ENCODE data around the gene BMP4. TPM values are rescaled to one million over a fixed set of nuclear protein-coding genes. Genes with fewer than 3 reads are reported as not detected.

BMP4 gene
- total and polyA plus RNA-seq, 2 donors (not counting 3 experiments of a cell fraction or from before 2014, with no cell fraction given): 238 to 311 TPM

GRCh38 chr14:53915364-53916014 lies 41.1 kb downstream of the BMP4 start:
- intact Hi-C loops (cut with micrococcal nuclease) (no loop called here), dilution Hi-C loops (cut with MboI; ENCODE audit: extremely low pct_ligation_motif_present, low sequenced_read_pairs) (no loop called here)
- no peak overlapping the region for H3K27ac ChIP-seq (ENCODE audit: insufficient read depth, low read depth, low read length)
- H4K20me1 ChIP-seq (replicated peaks; ENCODE audit: control insufficient read depth, extremely low read depth, insufficient read depth, low read length): no peaks in the 10 kb centered on the region
- ChIA-PET POLR2A (no interaction called here), CTCF (no interaction called here)
- H2AFZ ChIP-seq (ENCODE audit: low read depth, low read length): no peak overlapping the region
- H3K9ac ChIP-seq (replicated peaks; ENCODE audit: extremely low read depth, insufficient read depth, low read length): no peak overlapping the region
- TF ChIP-seq CTCF (IDR thresholded peaks at IDR 0.05; ENCODE audit: extremely low read depth in 1 of 2, insufficient read depth in 1 of 2, low read depth in 1 of 2, low read length in 2 of 2): no peak
- TF ChIP-seq EZH2 (IDR thresholded peaks at IDR 0.05; ENCODE audit: borderline replicate concordance, low read depth, low read length, severe bottlenecking): no peak
- TF ChIP-seq POLR2A (IDR thresholded peaks at IDR 0.05; ENCODE audit: low read depth, low read length): no peak
- TF ChIP-seq MAX (IDR thresholded peaks at IDR 0.05; ENCODE audit: insufficient read depth, insufficient read length): no peak
- no peak for TF ChIP-seq GATA2 (IDR thresholded peaks at IDR 0.05; ENCODE audit: insufficient read depth, insufficient read length, low read depth, low read length)
- TF ChIP-seq POLR2AphosphoS5 (IDR thresholded peaks at IDR 0.05; ENCODE audit: insufficient read depth, low read depth, low read length): no peak
- TF ChIP-seq MYC (IDR thresholded peaks at IDR 0.05; ENCODE audit: low read depth, low read length): no peak
- no peaks in the 10 kb centered on the region for H3K79me2 ChIP-seq (ENCODE audit: control insufficient read depth, insufficient read depth, low read length)
- no peaks in the 10 kb centered on the region for H3K4me1 ChIP-seq (ENCODE audit: control insufficient read depth, extremely low read depth, insufficient read depth, low read length)
- no peaks in the 10 kb centered on the region for H3K9me1 ChIP-seq (replicated peaks; ENCODE audit: control insufficient read depth, extremely low read depth, insufficient read depth, low read length)
- no peak overlapping the region for H3K4me3 ChIP-seq (replicated peaks in 1 of 3; ENCODE audit: insufficient read depth in 1 of 3, low read depth in 1 of 3, low read length in 3 of 3)
- no peaks in the 10 kb centered on the region for H3K27me3 ChIP-seq (ENCODE audit: control insufficient read depth in 2 of 2, insufficient read depth in 2 of 2, low read length in 2 of 2)
- H3K9me3 ChIP-seq (replicated peaks; ENCODE audit: control insufficient read depth, insufficient read depth, low read length): no peaks in the 10 kb centered on the region
- no peak for DNase-seq (ENCODE audit: low read depth, low spot score)
- BruUV-seq (replicated peaks): no TSS peak
- no peak overlapping the region for H3K4me2 ChIP-seq (ENCODE audit: insufficient read depth, low read length)
- no peak for FAIRE-seq
- no peaks in the 10 kb centered on the region for H3K36me3 ChIP-seq (ENCODE audit: control insufficient read depth in 2 of 2, extremely low read depth in 1 of 2, insufficient read depth in 2 of 2, low read length in 2 of 2)
